ENCODE measurements around the gene RPL27.

- no peak for TF ChIP-seq EZH2 (IDR thresholded peaks at IDR 0.05)
- TF ChIP-seq POLR2AphosphoS5 (IDR thresholded peaks at IDR 0.05; ENCODE audit: borderline replicate concordance, low read depth, low read length), result no peak
- no peak for TF ChIP-seq FOXP2 (optimal IDR thresholded peaks at IDR 0.05; ENCODE audit: control extremely low read depth, extremely low read length, insufficient read depth)
These were observed 845 bp downstream of the RPL27 start for GRCh38 chr17:42999003-42999525.

Measured in SK-N-MC (cell line).